ENCODE results near the gene ATP2B1. TPM values are rescaled to one million over a fixed set of nuclear protein-coding genes. Genes with fewer than 3 reads are reported as not detected.

The ATP2B1 gene
- total RNA-seq, 1 experiment from 2014 or later, result 20.6 TPM

- Histone ChIP-seq H3K79me1 (ENCODE audit: insufficient read depth, low read depth, low read length, poor library complexity, severe bottlenecking) (no peaks in the 10 kb centered on the region), H3K4me1 (ENCODE audit: insufficient read depth, low read length) (peaks cover 3% of the 10 kb centered on the region; the same call in 1 of the 2 replicates), H2BK12ac (ENCODE audit: insufficient read length, low read depth, low read length) (no peak overlapping the region), H2BK5ac (ENCODE audit: insufficient read length, low read length) (no peak overlapping the region), H3K14ac (ENCODE audit: insufficient read depth, low read length) (peak overlapping the region; percentile 34; the same call in 1 of the 2 replicates), H2AFZ (ENCODE audit: low read length) (no peak overlapping the region), H3T11ph (ENCODE audit: low read length) (no peak overlapping the region), H3K56ac (ENCODE audit: insufficient read length, low read depth, low read length) (no peak overlapping the region), H2AK5ac (ENCODE audit: insufficient read length, low read length) (no peak overlapping the region), H3K4me2 (ENCODE audit: insufficient read depth, insufficient read length, low read length) (no peak overlapping the region), H4K91ac (ENCODE audit: insufficient read length, low read depth, low read length) (no peak overlapping the region), H3K9me3 (ENCODE audit: control insufficient read depth, low read depth, low read length) (no peaks in the 10 kb centered on the region), H3K4ac (ENCODE audit: low read depth, low read length) (no peak overlapping the region), H2BK120ac (ENCODE audit: low read depth, low read length, poor library complexity, severe bottlenecking) (no peak overlapping the region), H3K23ac (ENCODE audit: insufficient read length, low read depth, low read length) (no peak overlapping the region), H3K27ac (ENCODE audit: insufficient read length, low read depth, low read length) (no peak overlapping the region), H3K23me2 (ENCODE audit: insufficient read length, low read depth, low read length, poor library complexity, severe bottlenecking) (no peaks in the 10 kb centered on the region), H4K5ac (ENCODE audit: insufficient read length, low read depth, low read length) (no peak overlapping the region), H2BK15ac (ENCODE audit: low read depth, low read length) (no peak overlapping the region), H2BK20ac (ENCODE audit: low read depth, low read length, poor library complexity, severe bottlenecking) (no peak overlapping the region), H3K79me2 (ENCODE audit: insufficient read depth, low read length) (no peaks in the 10 kb centered on the region), H3K27me3 (ENCODE audit: insufficient read depth, low read length) (no peaks in the 10 kb centered on the region), H4K20me1 (ENCODE audit: control insufficient read depth, insufficient read depth, insufficient read length) (no peaks in the 10 kb centered on the region), H3K9ac (ENCODE audit: extremely low read depth, insufficient read length, low read length) (no peak overlapping the region), H3K18ac (ENCODE audit: insufficient read length, low read depth, low read length) (no peak overlapping the region), H4K8ac (replicated peaks; ENCODE audit: insufficient read length, low read depth, low read length) (no peak overlapping the region)
- DNase-seq, result peak; percentile 87
- WGBS (ENCODE audit: extremely low coverage, insufficient read length, low lambda C conversion rate), result no CpG with 5 or more reads among the region's 4 CpGs
- no peak overlapping the region for H3K4me3 Mint-ChIP-seq
- H3K36me3 Mint-ChIP-seq (ENCODE audit: insufficient read depth in 1 of 3, low read depth in 3 of 3), result peaks cover 6 to 11% (median 8%) of the 10 kb centered on the region in 3 experiments; a peak in 6 of 7 replicates
- H3K27me3 Mint-ChIP-seq (ENCODE audit: low read depth), result no peaks in the 10 kb centered on the region
- H3K27ac Mint-ChIP-seq, result peak overlapping the region in 2 of 3 experiments; percentile 50 to 68; a peak in 4 of 7 replicates
- TF ChIP-seq CTCF (conservative IDR thresholded peaks at IDR 0.05), result no peak
- peaks cover 17 to 21% of the 10 kb centered on the region in 2 experiments for H3K4me1 Mint-ChIP-seq
- no peaks in the 10 kb centered on the region for H3K9me3 Mint-ChIP-seq
These were observed 60.3 kb downstream of the ATP2B1 start for GRCh38 chr12:89648211-89648930.
